HG02642 (cell line): Measurements from ENCODE around the gene RAPGEF2.
"Not testable (repeated sequence)": the region's sequence is repeated elsewhere in the genome, so short reads cannot be mapped to it uniquely, and the experiment has no call there.

ENCODE experiments used
- ATAC-seq: cut with Tn5 transposase; IDR thresholded peaks from one replicate; pipeline ENCODE4 v1.9.1; 2021; ENCODE audit warnings: mild to moderate bottlenecking; ENCODE audit not compliant: unreplicated experiment, poor library complexity

RAPGEF2 gene

GRCh38 chr4:159349332-159349731, 246.5 kb downstream of the RAPGEF2 start:
- no peak for ATAC-seq

DNA sequence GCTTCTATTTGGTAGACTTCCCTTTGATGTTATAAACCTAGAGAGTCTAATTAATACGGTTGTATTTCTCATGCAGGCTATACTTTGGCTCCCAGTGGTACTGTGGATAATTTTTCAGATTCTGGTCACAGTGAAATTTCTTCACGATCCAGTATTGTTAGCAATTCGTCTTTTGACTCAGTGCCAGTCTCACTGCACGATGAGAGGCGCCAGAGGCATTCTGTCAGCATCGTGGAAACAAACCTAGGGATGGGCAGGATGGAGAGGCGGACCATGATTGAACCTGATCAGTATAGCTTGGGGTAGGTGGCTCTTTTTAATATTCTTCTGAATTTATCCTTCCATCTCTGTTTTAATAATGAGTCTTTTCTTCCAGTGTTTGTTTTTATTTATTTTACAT, 249.7 kb downstream of the RAPGEF2 start:
- no peak for ATAC-seq

DNA sequence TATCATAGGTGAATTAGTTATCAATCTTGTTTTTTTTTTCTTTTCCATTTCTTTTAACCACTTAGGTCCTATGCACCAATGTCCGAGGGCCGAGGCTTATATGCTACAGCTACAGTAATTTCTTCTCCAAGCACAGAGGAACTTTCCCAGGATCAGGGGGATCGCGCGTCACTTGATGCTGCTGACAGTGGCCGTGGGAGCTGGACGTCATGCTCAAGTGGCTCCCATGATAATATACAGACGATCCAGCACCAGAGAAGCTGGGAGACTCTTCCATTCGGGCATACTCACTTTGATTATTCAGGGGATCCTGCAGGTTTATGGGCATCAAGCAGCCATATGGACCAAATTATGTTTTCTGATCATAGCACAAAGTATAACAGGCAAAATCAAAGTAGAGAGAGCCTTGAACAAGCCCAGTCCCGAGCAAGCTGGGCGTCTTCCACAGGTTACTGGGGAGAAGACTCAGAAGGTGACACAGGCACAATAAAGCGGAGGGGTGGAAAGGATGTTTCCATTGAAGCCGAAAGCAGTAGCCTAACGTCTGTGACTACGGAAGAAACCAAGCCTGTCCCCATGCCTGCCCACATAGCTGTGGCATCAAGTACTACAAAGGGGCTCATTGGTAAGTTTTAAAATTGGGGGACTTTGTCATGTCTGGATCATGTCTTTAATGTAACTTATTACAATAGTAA, 250.7 kb downstream of the RAPGEF2 start:
- ATAC-seq, result no peak

- no peak for ATAC-seq
Measured at GRCh38 chr4:159355466-159355865, 252.6 kb downstream of the RAPGEF2 start.

- no peak for ATAC-seq
Measured at GRCh38 chr4:159357350-159357749, 254.5 kb downstream of the RAPGEF2 start.

DNA sequence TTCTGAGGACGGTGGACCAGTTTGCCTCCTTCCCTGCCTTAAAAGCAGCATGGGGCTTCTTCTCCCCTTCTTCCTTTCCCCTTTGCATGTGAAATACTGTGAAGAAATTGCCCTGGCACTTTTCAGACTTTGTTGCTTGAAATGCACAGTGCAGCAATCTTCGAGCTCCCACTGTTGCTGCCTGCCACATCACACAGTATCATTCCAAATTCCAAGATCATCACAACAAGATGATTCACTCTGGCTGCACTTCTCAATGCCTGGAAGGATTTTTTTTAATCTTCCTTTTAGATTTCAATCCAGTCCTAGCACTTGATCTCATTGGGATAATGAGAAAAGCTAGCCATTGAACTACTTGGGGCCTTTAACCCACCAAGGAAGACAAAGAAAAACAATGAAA, 255.3 kb downstream of the RAPGEF2 start:
- no peak for ATAC-seq

DNA sequence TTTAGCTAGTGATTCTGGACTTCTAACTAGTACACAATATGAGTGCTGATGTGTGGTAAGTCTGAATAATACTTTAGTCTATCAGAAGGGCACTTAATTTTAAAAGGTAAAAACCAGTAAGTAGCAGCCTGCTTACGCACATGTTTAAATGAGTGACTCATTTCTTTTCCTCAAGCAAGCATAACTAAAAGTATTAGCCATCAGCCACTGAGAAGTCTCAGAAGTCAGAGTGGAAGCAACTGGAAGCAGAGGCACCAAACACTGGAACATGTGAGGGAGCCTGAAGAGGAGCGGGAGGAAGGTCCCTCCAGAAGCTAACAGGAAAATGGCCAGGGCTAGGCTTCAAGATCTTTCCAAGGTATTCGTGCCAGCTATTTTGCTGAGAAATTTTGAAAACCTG, 257.7 kb downstream of the RAPGEF2 start:
- no peak for ATAC-seq

DNA sequence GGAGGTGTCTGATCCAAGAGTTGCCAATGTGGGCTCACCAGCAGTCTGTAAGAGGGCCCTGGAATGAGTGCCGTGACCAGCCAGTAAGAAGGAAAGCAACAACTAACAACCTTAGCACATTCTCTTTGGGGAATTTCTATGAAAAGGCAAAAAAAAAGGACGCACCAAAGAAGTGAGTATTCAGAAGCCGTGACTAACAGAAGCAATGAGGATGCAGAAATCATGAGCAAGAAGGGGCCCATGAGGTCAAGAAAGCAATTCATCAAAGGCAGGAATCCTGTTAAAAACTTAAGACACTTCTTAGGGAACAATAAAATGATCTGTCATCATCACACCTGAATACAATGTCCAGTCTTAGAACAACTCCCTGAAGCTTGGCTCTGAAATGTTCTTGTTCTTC, 260.5 kb downstream of the RAPGEF2 start:
- no peak for ATAC-seq

GRCh38 chr4:159366966-159367780, 264.3 kb downstream of the RAPGEF2 start:
- no peak for ATAC-seq

GRCh38 chr4:159367781-159368080, 264.9 kb downstream of the RAPGEF2 start:
- peak; percentile 66 for ATAC-seq

DNA sequence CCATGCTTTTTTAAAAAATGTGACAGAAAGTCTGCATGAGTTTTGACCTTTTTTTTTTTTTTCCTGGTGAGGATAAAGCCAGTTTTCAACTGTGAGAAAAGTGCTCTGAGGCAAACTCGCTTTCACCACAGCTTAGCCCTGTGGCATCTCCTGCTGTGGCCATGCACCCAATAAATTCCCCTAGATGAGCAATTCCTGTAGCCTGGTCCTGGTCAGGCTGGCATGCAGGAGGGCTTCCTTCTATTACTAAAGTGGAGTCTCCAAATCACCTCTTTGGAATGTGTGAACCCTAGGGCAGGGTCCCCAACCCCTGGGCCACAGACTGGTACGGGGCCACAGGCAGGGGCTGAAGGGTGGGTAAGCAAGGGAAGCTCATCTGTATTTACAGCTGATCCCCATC, 265.4 kb downstream of the RAPGEF2 start:
- ATAC-seq, result no peak

DNA sequence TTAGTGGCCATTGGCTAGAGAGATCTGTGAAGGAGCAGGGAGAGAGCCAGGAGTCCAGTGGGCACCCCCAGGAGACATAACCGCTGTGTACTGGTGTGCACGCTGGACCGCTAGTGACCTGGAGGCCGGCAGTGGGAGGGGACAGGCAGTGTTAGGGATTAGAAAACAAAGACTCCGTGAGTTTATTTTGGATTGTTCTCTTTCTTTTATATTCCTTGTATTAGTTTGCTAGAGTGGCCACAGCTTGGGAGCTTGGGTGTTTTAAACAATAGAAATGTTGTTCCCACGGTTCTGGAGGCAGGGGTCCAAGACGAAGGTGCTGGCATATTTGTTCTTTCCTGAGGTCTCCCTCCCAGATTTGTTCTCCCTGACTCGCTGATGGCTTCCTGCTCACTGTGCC, 266.4 kb downstream of the RAPGEF2 start:
- ATAC-seq, result no peak

DNA sequence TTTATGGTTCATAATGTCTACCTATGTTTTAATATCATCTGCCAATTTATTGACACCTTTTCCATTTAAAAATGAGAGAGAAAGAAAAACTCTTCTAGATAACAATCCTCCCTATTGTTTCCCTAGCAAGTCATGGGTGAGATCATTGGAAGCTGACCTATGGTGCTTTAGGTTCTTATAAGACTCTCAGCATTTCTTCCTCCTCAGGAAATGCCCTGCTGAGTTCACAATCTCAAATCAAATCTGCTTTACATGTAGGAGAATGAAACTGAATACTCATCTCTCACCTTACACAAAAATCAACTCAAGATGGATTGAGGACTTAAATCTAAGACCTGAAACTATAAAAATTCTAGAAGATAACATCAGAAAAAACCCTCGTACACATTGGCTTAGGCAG, 267.4 kb downstream of the RAPGEF2 start:
- ATAC-seq, result no peak

GRCh38 chr4:159374749-159375530, 272.1 kb downstream of the RAPGEF2 start:
- no peak for ATAC-seq

- no peak for ATAC-seq
Measured at GRCh38 chr4:159376289-159376688, 273.4 kb downstream of the RAPGEF2 start.

DNA sequence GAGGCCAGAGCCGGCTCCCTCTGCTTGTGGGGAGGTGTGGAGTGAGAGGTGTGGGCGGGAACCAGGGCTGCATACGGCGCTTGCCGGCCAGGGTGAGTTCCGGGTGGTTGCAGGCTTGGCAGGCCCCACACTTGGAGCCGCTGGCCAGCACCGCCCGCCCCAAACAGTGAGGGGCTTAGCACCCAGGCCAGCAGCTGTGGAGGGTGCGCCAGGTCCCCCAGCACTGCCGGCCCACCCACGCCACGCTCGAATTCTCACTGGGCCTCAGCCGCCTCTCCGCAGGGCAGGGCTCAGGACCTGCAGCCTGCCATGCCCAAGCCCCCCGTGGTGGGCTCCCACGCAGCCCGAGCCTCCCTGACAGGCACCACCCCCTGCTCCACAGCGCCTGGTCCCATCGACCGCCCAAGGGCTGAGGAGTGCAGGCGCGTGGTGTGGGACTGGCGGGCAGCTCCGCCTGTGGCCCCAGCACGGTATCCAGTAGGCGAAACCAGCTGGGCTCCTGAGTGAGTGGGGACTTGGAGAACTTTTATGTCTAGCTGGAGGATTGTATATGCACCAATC, 275.3 kb downstream of the RAPGEF2 start:
- ATAC-seq, result no peak

DNA sequence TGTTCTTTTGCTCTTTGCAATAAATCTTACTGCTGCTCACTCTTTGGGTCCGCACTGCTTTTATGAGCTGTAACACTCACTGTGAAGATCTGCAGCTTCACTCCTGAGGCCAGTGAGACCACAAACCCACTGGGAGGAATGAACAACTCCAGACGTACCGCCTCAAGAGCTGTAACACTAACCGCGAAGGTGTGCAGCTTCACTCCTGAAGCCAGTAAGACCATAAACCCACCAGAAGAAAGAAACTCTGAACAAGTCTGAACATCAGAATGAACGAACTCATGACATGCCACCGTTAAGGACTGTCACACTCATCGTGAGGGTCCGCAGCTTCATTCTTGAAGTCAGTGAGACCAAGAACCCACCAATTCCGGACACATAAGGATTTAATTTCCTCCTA, 276.2 kb downstream of the RAPGEF2 start:
- not testable (repeated sequence) for ATAC-seq

GRCh38 chr4:159379836-159380235, 277.0 kb downstream of the RAPGEF2 start:
- no peak for ATAC-seq

DNA sequence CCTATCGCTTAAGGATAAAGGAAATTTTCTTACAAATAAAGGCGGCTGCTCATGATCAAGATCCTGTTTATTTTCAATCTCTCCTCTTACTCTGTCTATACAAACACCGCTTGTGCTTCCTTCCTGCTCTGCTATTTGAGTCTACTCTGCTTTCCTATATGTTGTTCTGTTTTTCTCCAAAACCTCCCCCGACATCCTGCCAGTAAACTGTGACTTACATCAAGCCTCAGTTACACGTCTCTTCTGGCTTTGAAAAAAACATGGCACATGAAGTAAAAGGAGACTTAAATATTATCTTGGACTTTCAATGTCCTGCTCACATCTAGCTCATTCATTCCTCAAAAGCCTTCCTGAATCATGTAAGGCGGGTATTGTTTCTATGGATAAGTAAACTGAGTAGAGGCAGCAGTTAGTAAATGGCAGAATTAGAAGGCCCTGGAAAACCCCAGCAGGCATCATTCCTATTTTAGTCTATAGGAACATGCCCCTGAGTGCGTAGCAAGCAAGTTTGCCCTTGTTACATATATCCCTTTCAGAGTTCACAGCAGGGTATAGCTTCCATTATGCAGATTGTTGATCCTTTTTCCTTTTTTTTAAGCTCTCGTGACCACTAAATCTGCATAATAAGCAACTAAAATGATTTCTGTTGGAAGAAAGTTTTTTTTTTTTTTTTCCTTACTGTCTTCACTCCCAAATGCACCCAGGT, 280.1 kb downstream of the RAPGEF2 start:
- no peak for ATAC-seq

- ATAC-seq, result no peak
Measured at GRCh38 chr4:159383562-159383931, 280.7 kb downstream of the RAPGEF2 start.
